GM23338 (cell line): ENCODE measurements around the gene CACNG7. TPM values are rescaled to one million over a fixed set of nuclear protein-coding genes. Genes with fewer than 3 reads are reported as not detected.

Source experiments
- ATAC-seq: fragments of 200-7000 bp; cut with Tn5 transposase; 3 replicates; pipeline ENCODE4 v1.9.1; 2020
- DNase-seq: peaks from one replicate; pipeline ENCODE4 v3.0.0-alpha.2; 2015; ENCODE audit warnings: low spot score
- H2AFZ ChIP-seq: fragments of 200-600 bp; sonication (generic); 2 replicates; pipeline ENCODE4 v1.8.0; 2016; ENCODE audit warnings: antibody characterized with exemption, mild to moderate bottlenecking, moderate library complexity
- H3F3A ChIP-seq: fragments of 200-600 bp; sonication (generic); replicated peaks from 2 replicates; pipeline ENCODE4 v1.8.0; 2017; ENCODE audit warnings: antibody characterized with exemption, mixed run types, low read depth
- H3K27ac ChIP-seq: fragments of 200-600 bp; sonication (generic); 2 replicates; pipeline ENCODE4 v1.6.1; 2016; ENCODE audit warnings: low read depth
- H3K27me3 ChIP-seq: fragments of 200-600 bp; sonication (generic); 2 replicates; pipeline ENCODE4 v1.8.0; 2016; ENCODE audit warnings: mild to moderate bottlenecking, mixed run types, moderate library complexity; ENCODE audit not compliant: insufficient read depth
- H3K36me3 ChIP-seq: fragments of 200-600 bp; sonication (generic); 2 replicates; pipeline ENCODE4 v1.8.0; 2016; ENCODE audit warnings: mild to moderate bottlenecking; ENCODE audit not compliant: insufficient read depth
- H3K4me1 ChIP-seq: fragments of 200-600 bp; sonication (generic); 2 replicates; pipeline ENCODE4 v1.8.0; 2016; ENCODE audit warnings: mild to moderate bottlenecking, moderate library complexity; ENCODE audit not compliant: insufficient read depth
- H3K4me2 ChIP-seq: fragments of 200-600 bp; sonication (generic); 2 replicates; pipeline ENCODE4 v1.7.1; 2017; ENCODE audit warnings: mixed run types
- H3K4me3 ChIP-seq: fragments of 200-600 bp; sonication (generic); 2 replicates; pipeline ENCODE4 v1.6.1; 2016; ENCODE audit warnings: mixed run types
- H3K79me2 ChIP-seq: fragments of 200-600 bp; sonication (generic); replicated peaks from 2 replicates; pipeline ENCODE4 v1.8.0; 2017; ENCODE audit warnings: mild to moderate bottlenecking; ENCODE audit not compliant: insufficient read depth
- H3K9me2 ChIP-seq: fragments of 200-600 bp; sonication (generic); 2 replicates; pipeline ENCODE4 v1.8.0; 2017; ENCODE audit not compliant: insufficient read depth
- H4K20me1 ChIP-seq: fragments of 200-600 bp; sonication (generic); replicated peaks from 2 replicates; pipeline ENCODE4 v1.8.0; 2017; ENCODE audit warnings: mild to moderate bottlenecking; ENCODE audit not compliant: insufficient read depth
- H3K27ac Mint-ChIP-seq: 2 replicates; pipeline ENCODE4 v1.8.0; 2020; ENCODE audit warnings: inconsistent platforms, mild to moderate bottlenecking, moderate library complexity, mixed read lengths
- H3K27me3 Mint-ChIP-seq: 3 replicates; pipeline ENCODE4 v1.8.0; 2022; ENCODE audit warnings: low read depth, mild to moderate bottlenecking, moderate library complexity, mixed read lengths, inconsistent platforms; ENCODE audit not compliant: insufficient read depth, poor library complexity
- H3K36me3 Mint-ChIP-seq: 3 replicates; pipeline ENCODE4 v1.8.0; 2021; ENCODE audit warnings: low read depth, mild to moderate bottlenecking, inconsistent platforms, moderate library complexity, mixed read lengths
- H3K4me1 Mint-ChIP-seq: 3 replicates; pipeline ENCODE4 v1.8.0; 2020; ENCODE audit warnings: mild to moderate bottlenecking, inconsistent platforms, mixed read lengths
- H3K4me3 Mint-ChIP-seq: 3 replicates; pipeline ENCODE4 v1.8.0; 2021; ENCODE audit warnings: moderate library complexity, mild to moderate bottlenecking, inconsistent platforms, mixed read lengths
- H3K9me3 Mint-ChIP-seq: 3 replicates; pipeline ENCODE4 v1.8.0; 2020; ENCODE audit warnings: moderate library complexity, mild to moderate bottlenecking, inconsistent platforms, mixed read lengths
- CREB1 ChIP-seq: fragments of 250-450 bp; sonication (Bioruptor Pico); IDR thresholded peaks from 2 replicates; pipeline ENCODE4 v1.5.0; 2020; ENCODE audit warnings: low read depth, mild to moderate bottlenecking, moderate library complexity
- ETS1 ChIP-seq: IDR thresholded peaks from 2 replicates; pipeline ENCODE4 v1.6.1; 2016; ENCODE audit warnings: antibody characterized with exemption
- EZH2 ChIP-seq: fragments of 200-600 bp; sonication (generic); IDR thresholded peaks from one replicate; pipeline ENCODE4 v1.8.0; 2017; ENCODE audit warnings: antibody characterized with exemption, mild to moderate bottlenecking, low read depth; ENCODE audit not compliant: unreplicated experiment
- EZH2phosphoT487 ChIP-seq: fragments of 200-600 bp; sonication (generic); IDR thresholded peaks from one replicate; pipeline ENCODE4 v1.8.1; 2018; ENCODE audit warnings: antibody characterized with exemption; ENCODE audit not compliant: unreplicated experiment
- JUNB ChIP-seq: IDR thresholded peaks from one replicate; pipeline ENCODE4 v1.6.1; 2016; ENCODE audit warnings: antibody characterized with exemption; ENCODE audit not compliant: unreplicated experiment
- NANOG ChIP-seq: IDR thresholded peaks from 2 replicates; pipeline ENCODE4 v1.6.1; 2016; ENCODE audit warnings: antibody characterized with exemption, borderline replicate concordance
- STAT1 ChIP-seq: IDR thresholded peaks from one replicate; pipeline ENCODE4 v1.6.1; 2016; ENCODE audit warnings: antibody characterized with exemption; ENCODE audit not compliant: unreplicated experiment
- ZNF114 ChIP-seq: fragments of 250-450 bp; sonication (Bioruptor Pico); IDR thresholded peaks from 2 replicates; pipeline ENCODE4 v1.5.0; 2020; ENCODE audit warnings: mild to moderate bottlenecking, moderate library complexity
- ZNF331 ChIP-seq: fragments of 250-450 bp; sonication (Bioruptor Pico); IDR thresholded peaks from 2 replicates; pipeline ENCODE4 v1.5.0; 2020; ENCODE audit warnings: low read depth, mild to moderate bottlenecking, moderate library complexity
- ZNF462 ChIP-seq: fragments of 250-450 bp; sonication (Bioruptor Pico); IDR thresholded peaks from 2 replicates; pipeline ENCODE4 v1.5.0; 2020; ENCODE audit warnings: mild to moderate bottlenecking, moderate library complexity
- polyA plus RNA-seq: library from polyadenylated mRNA; unstranded; fragments of >200 nt; fragmentation: Nextera tagmentation; extraction: Ambion mirVana; gene quantifications from 2 replicates; pipeline ENCODE4 v1.2.1, GENCODE V29; 2016
- total RNA-seq: library from RNA; depleted of rRNA; stranded (reverse); fragments of >200 nt; shearing (Covaris generic); gene quantifications from 2 replicates; pipeline ENCODE4 v1.2.3, GENCODE V29; 2014

Gene CACNG7
- total and polyA plus RNA-seq, 2 experiments from 2014 or later = 9.8 to 15.6 TPM

- TF ChIP-seq ZNF462 (no peak), NANOG (no peak)
Observed at GRCh38 chr19:53870485-53870844, 38.6 kb upstream of the CACNG7 start (continued).

GRCh38 chr19:53871454-53871853 is 37.6 kb upstream of the CACNG7 start:
- ATAC-seq = no peak
- H3K27ac Mint-ChIP-seq = no peak overlapping the region
- no peak for TF ChIP-seq ETS1
- no peak for TF ChIP-seq ZNF331 (CRISPR knock-in tag)
- TF ChIP-seq EZH2 = no peak
- TF ChIP-seq JUNB = no peak
- no peak for TF ChIP-seq CREB1 (CRISPR knock-in tag)
- no peak for TF ChIP-seq EZH2phosphoT487
- no peak for TF ChIP-seq ZNF114 (CRISPR knock-in tag)
- TF ChIP-seq STAT1 = no peak
- no peak for TF ChIP-seq ZNF462

More at GRCh38 chr19:53871454-53871853, 37.6 kb upstream of the CACNG7 start:
- peaks cover 8% of the 10 kb centered on the region for H4K20me1 ChIP-seq
- H2AFZ ChIP-seq = no peak overlapping the region
- Mint-ChIP-seq H3K9me3 (no peaks in the 10 kb centered on the region), H3K4me3 (peak overlapping the region; percentile 40; the same call in 1 of the 3 replicates), H3K27me3 (peaks cover 33% of the 10 kb centered on the region), H3K4me1 (peaks cover 30% of the 10 kb centered on the region), H3K36me3 (peaks cover 34% of the 10 kb centered on the region)
- no peak overlapping the region for H3K4me3 ChIP-seq
- H3K9me2 ChIP-seq = no peaks in the 10 kb centered on the region
- H3K4me2 ChIP-seq = no peak overlapping the region
- no peak for DNase-seq
- H3F3A ChIP-seq = peaks cover 20% of the 10 kb centered on the region
- peaks cover 18% of the 10 kb centered on the region; the same call in 1 of the 2 replicates for H3K36me3 ChIP-seq
- H3K27ac ChIP-seq = 0 out of 2 replicates have a peak overlapping the region, but pooled peaks have one; percentile 66
- no peaks in the 10 kb centered on the region for H3K27me3 ChIP-seq
- H3K79me2 ChIP-seq = peaks cover 28% of the 10 kb centered on the region
- H3K4me1 ChIP-seq = peaks cover 18% of the 10 kb centered on the region
